Spleen (tissue), 11 donors: ENCODE data around the gene AHSP. TPM values are rescaled to one million over a fixed set of nuclear protein-coding genes. Genes with fewer than 3 reads are reported as not detected.
A peak's percentile ranks its signal among the peaks of the same experiment; 100 is the strongest.

ENCODE experiments used
- DNase-seq: peaks from one replicate; pipeline ENCODE4 v3.0.0-alpha.2; 2020
- H3K27ac ChIP-seq, 8 donors: fragments of 200-600 bp; sonication (generic) in 7 of 8; 1 replicate in 4 of 8; 2 replicates in 4 of 8; pipeline versions ENCODE4 v1.5.0 to v1.8.0; 2016 to 2021; ENCODE audit warnings: inconsistent platforms in 4 of 8, mild to moderate bottlenecking in 4 of 8, moderate library complexity in 1 of 8
- H3K27me3 ChIP-seq, 7 donors: fragments of 200-600 bp; sonication (generic) in 6 of 7; replicated peaks in 1 of 7; 1 replicate in 4 of 7; 2 replicates in 3 of 7; pipeline versions ENCODE4 v1.5.0 to v1.8.0; 2016 to 2021; ENCODE audit warnings: inconsistent platforms in 3 of 7, mild to moderate bottlenecking in 1 of 7
- H3K36me3 ChIP-seq, 6 donors: fragments of 200-600 bp; sonication (generic) in 5 of 6; 1 replicate in 4 of 6; 2 replicates in 2 of 6; pipeline versions ENCODE4 v1.5.0 to v1.8.0; 2016 to 2021; ENCODE audit warnings: inconsistent platforms in 2 of 6
- H3K4me1 ChIP-seq, 6 donors: fragments of 200-600 bp; sonication (generic) in 5 of 6; 1 replicate in 3 of 6; 2 replicates in 3 of 6; pipeline versions ENCODE4 v1.5.0 to v1.8.0; 2016 to 2021; ENCODE audit warnings: inconsistent platforms in 3 of 6
- H3K4me3 ChIP-seq, 8 donors: fragments of 200-600 bp; sonication (generic) in 7 of 8; 1 replicate in 4 of 8; 2 replicates in 4 of 8; pipeline versions ENCODE4 v1.5.0 to v1.8.0; 2016 to 2021; ENCODE audit warnings: inconsistent platforms in 4 of 8, mild to moderate bottlenecking in 4 of 8, moderate library complexity in 2 of 8
- H3K9me3 ChIP-seq, 8 donors: fragments of 200-600 bp; sonication (generic) in 7 of 8; 1 replicate in 4 of 8; 2 replicates in 4 of 8; pipeline versions ENCODE4 v1.5.0 to v1.8.0; 2016 to 2021; ENCODE audit warnings: inconsistent platforms in 4 of 8
- CTCF ChIP-seq, 11 experiments: fragments of 200-600 bp in 7 of 11; fragments of 450-650 bp in 4 of 11; sonication (generic) in 4 of 11; IDR thresholded peaks in 8 of 11; conservative IDR thresholded peaks in 3 of 11; 1 replicate in 7 of 11; 2 replicates in 4 of 11; pipeline versions ENCODE4 v1.4.0 to v1.8.0; 2016 to 2021; ENCODE audit warnings: antibody characterized with exemption in 11 of 11, inconsistent platforms in 4 of 11, mild to moderate bottlenecking in 1 of 11
- POLR2A ChIP-seq, 3 donors: fragments of 450-650 bp; IDR thresholded peaks; one replicate each; pipeline ENCODE4 v1.5.1; 2017; ENCODE audit warnings: antibody characterized with exemption in 3 of 3, mild to moderate bottlenecking in 1 of 3
- POLR2AphosphoS5 ChIP-seq, 3 donors: sonication (generic); formaldehyde crosslinking; IDR thresholded peaks; one replicate each; pipeline ENCODE4 v1.5.1; 2017; ENCODE audit warnings: antibody characterized with exemption in 3 of 3
- WGBS, 5 donors: extraction: QIAGEN DNeasy Blood & Tissue Kit in 3 of 5; methylation state at CpG; one replicate each; pipeline versions ENCODE4 v1.1.5 to v1.1.7; 2013 to 2018; 5-methylcytosine and 5-hydroxymethylcytosine counted together
- intact Hi-C: fragments of 100-400 bp; cut with DNase I; formaldehyde crosslinking; loops from one replicate; pipeline ENCODE4 v1.15.0; 2023; ENCODE audit warnings: low total_unique reads
- polyA plus RNA-seq, 3 donors: library from polyadenylated mRNA; stranded (reverse); fragments of 200-250 nt; gene quantifications; one replicate each; pipeline ENCODE4 v1.2.1, GENCODE V29; 2013
- total RNA-seq, 7 donors: library from RNA; depleted of rRNA in 3 of 7; stranded (reverse); fragments of >200 nt in 3 of 7; fragmentation: NEBNext Ultra II Directional in 4 of 7; extraction: Animal tissue kit (Norgen Biotek cat#: 25700) in 4 of 7; gene quantifications; one replicate each; pipeline versions ENCODE4 v1.1.0 to v1.2.1, GENCODE V29; 2016 to 2021
- donor health status: healthy with polysubstance abuse.
- donor health status: DM: no; HTN: no; CAD: no; lungs with moderate emphysema.
- donor health status: DM: no; HTN: no; CAD: no.
- donor health status: Bipolar disorder and iron deficiency.
- donor health status: healthy.
- donor health status: DM: no; HTN: no; CAD: no.
- donor health status: DM: yes; HTN: yes; CAD: no.

Gene AHSP
- total and polyA plus RNA-seq, 10 donors = 0.76 to 94.3 (median 3.4) TPM

- WGBS, 5 donors = 32 to 46% (median 42%) methylated on average over 8 of the region's 8 CpGs
- intact Hi-C loops = no loop called here
These were observed 23.5 kb upstream of the AHSP start for GRCh38 chr16:31504159-31504558.

GRCh38 chr16:31505483-31505882 is 22.2 kb upstream of the AHSP start:
- peaks cover 22 to 75% (median 57%) of the 10 kb centered on the region in 6 donors for H3K4me1 ChIP-seq
- intact Hi-C loops = no loop called here
- no peaks in the 10 kb centered on the region for H3K9me3 ChIP-seq
- no peak overlapping the region for H3K4me3 ChIP-seq
- DNase-seq = no peak
- H3K27ac ChIP-seq = no peak overlapping the region
- peaks cover 0 to 18% (median under 1%) of the 10 kb centered on the region in 6 donors for H3K36me3 ChIP-seq
- H3K27me3 ChIP-seq = no peaks in the 10 kb centered on the region
- 22 to 40% (median 29%) methylated on average over 4 of the region's 4 CpGs for WGBS, 5 donors
- TF ChIP-seq CTCF (IDR thresholded peaks at IDR 0.05 in 8 of 11, conservative IDR thresholded peaks at IDR 0.05 in 3 of 11) (no peak), POLR2A (IDR thresholded peaks at IDR 0.05) (no peak)

More at GRCh38 chr16:31504159-31504558, 23.5 kb upstream of the AHSP start:
- TF ChIP-seq POLR2AphosphoS5 (IDR thresholded peaks at IDR 0.05) (peak in 2 of 3 donors; percentile 74 to 81), POLR2A (IDR thresholded peaks at IDR 0.05) (no peak), CTCF (IDR thresholded peaks at IDR 0.05 in 8 of 11, conservative IDR thresholded peaks at IDR 0.05 in 3 of 11) (no peak)
- no peak for DNase-seq
- no peak overlapping the region for H3K4me3 ChIP-seq
- H3K36me3 ChIP-seq = peaks cover 0 to 32% (median 8%) of the 10 kb centered on the region in 6 donors
- peaks cover 22 to 62% (median 50%) of the 10 kb centered on the region in 6 donors for H3K4me1 ChIP-seq
- H3K27ac ChIP-seq = peak overlapping the region in 4 of 8 donors; percentile 1 to 23 (median 13)
- no peaks in the 10 kb centered on the region for H3K27me3 ChIP-seq
- no peaks in the 10 kb centered on the region for H3K9me3 ChIP-seq

GRCh38 chr16:31507617-31507928 is 20.1 kb upstream of the AHSP start:
- no peaks in the 10 kb centered on the region for H3K27me3 ChIP-seq
- no peak for DNase-seq
- 2 to 11% (median 6%) methylated on average over 5 to 12 of the region's 12 CpGs for WGBS, 5 donors
- peak overlapping the region; percentile 86 to 98 (median 94) for H3K4me3 ChIP-seq
- H3K9me3 ChIP-seq = no peaks in the 10 kb centered on the region
- TF ChIP-seq POLR2A (IDR thresholded peaks at IDR 0.05) (no peak), CTCF (IDR thresholded peaks at IDR 0.05 in 8 of 11, conservative IDR thresholded peaks at IDR 0.05 in 3 of 11) (no peak), POLR2AphosphoS5 (IDR thresholded peaks at IDR 0.05) (no peak)
- peaks cover 22 to 74% (median 57%) of the 10 kb centered on the region in 6 donors for H3K4me1 ChIP-seq
- H3K27ac ChIP-seq = peak overlapping the region; percentile 91 to 96 (median 93)
- intact Hi-C loops = no loop called here
- H3K36me3 ChIP-seq = peaks cover 0 to 16% (median 0%) of the 10 kb centered on the region in 6 donors

GRCh38 chr16:31507929-31508705 is 19.6 kb upstream of the AHSP start, which contains the start of gene RUSF1:
RUSF1 (minus strand) TSS chr16:31508391; CDS start chr16:31508373, 18 bp downstream.
- intact Hi-C loops = no loop called here
- DNase-seq = peak; percentile 98

More at GRCh38 chr16:31507929-31508705, 19.6 kb upstream of the AHSP start, which contains the start of gene RUSF1:
- H3K36me3 ChIP-seq = peaks cover 0 to 16% (median 0%) of the 10 kb centered on the region in 6 donors
- 0 to 1% (median 0%) methylated on average over 14 to 65 of the region's 65 CpGs for WGBS, 5 donors
- peaks cover 22 to 69% (median 57%) of the 10 kb centered on the region in 6 donors for H3K4me1 ChIP-seq
- H3K27me3 ChIP-seq = no peaks in the 10 kb centered on the region
- H3K9me3 ChIP-seq = no peaks in the 10 kb centered on the region
- peak within 1 kb of the TSS; percentile 91 to 96 (median 93) for H3K27ac ChIP-seq
- TF ChIP-seq CTCF (IDR thresholded peaks at IDR 0.05 in 8 of 11, conservative IDR thresholded peaks at IDR 0.05 in 3 of 11) (no peak), POLR2AphosphoS5 (IDR thresholded peaks at IDR 0.05) (peak; percentile 95 to 97 (median 97)), POLR2A (IDR thresholded peaks at IDR 0.05) (peak in 2 of 3 donors; percentile 56 to 63)
- H3K4me3 ChIP-seq = peak within 1 kb of the TSS; percentile 86 to 98 (median 94)
